ENCODE data around the gene MZT2A.
"Not testable (repeated sequence)": the region's sequence is repeated elsewhere in the genome, so short reads cannot be mapped to it uniquely, and the experiment has no call there.

DNA sequence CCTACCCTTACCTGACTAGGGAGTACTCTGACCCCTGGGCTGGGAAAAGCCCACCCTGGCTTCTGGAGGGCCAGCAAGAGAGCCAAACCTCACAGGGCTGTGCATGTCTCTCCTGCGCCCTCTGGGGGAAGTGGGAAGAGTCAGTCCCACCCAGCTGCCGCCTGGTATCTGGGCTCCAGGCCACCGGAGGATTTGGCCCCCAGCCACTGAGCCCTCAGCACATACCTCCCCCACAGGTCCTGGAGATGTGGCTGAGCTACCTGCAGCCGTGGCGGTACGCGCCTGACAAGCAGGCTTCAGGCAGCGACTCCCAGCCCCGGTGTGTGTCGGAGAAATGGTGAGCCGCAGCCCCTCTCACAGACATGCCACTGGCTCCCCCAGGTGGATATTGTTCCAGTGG lies 24.4 kb upstream of the MZT2A start:
- not testable (repeated sequence) for TF ChIP-seq EP300, POLR2AphosphoS5, POLR2A (IDR thresholded peaks at IDR 0.05)
- TF ChIP-seq, protein P1, sequence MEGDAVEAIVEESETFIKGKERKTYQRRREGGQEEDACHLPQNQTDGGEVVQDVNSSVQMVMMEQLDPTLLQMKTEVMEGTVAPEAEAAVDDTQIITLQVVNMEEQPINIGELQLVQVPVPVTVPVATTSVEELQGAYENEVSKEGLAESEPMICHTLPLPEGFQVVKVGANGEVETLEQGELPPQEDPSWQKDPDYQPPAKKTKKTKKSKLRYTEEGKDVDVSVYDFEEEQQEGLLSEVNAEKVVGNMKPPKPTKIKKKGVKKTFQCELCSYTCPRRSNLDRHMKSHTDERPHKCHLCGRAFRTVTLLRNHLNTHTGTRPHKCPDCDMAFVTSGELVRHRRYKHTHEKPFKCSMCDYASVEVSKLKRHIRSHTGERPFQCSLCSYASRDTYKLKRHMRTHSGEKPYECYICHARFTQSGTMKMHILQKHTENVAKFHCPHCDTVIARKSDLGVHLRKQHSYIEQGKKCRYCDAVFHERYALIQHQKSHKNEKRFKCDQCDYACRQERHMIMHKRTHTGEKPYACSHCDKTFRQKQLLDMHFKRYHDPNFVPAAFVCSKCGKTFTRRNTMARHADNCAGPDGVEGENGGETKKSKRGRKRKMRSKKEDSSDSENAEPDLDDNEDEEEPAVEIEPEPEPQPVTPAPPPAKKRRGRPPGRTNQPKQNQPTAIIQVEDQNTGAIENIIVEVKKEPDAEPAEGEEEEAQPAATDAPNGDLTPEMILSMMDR (IDR thresholded peaks at IDR 0.05), result not testable (repeated sequence)

Data from suprapubic skin (tissue), 4 donors.